Activated T-cell treated with anti-CD3 and anti-CD28 coated beads for 4 hours (primary cell): ENCODE data around the gene GRIK4.
"Not testable (repeated sequence)": the region's sequence is repeated elsewhere in the genome, so short reads cannot be mapped to it uniquely, and the experiment has no call there.

Experiments used
- DNase-seq: peaks from one replicate; pipeline ENCODE4 v3.0.0-alpha.2; 2020

GRIK4 gene

DNA sequence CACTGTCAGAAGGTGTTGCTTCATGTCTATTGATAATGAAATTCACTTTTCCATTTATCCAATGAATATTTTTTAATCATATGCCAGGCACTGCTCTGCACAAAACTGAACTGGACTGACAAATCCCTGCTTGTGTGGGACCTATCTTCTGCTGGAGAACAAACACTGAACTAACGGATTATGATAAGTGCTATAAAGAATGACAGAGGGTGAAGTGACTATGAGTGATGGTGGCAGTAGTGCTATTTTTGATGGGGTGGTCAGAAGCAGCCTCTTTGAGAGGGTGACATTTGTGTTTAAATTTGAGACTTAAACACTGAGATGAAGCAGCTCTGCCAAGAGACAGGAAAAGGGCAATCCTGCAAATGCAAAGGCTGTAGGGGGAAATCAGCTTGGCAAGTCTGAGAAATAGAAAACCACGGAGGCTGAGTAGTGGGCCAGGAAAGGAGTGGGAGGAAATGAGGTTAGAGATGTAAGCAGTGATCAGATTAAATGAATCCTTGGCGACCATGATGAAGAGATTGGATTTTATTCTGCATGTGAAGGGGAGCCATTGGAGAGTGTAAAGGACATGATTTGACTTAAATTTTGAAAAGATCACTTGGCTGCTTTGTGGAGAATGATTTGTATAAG lies 518.4 kb downstream of the GRIK4 start:
- no peak for DNase-seq

DNA sequence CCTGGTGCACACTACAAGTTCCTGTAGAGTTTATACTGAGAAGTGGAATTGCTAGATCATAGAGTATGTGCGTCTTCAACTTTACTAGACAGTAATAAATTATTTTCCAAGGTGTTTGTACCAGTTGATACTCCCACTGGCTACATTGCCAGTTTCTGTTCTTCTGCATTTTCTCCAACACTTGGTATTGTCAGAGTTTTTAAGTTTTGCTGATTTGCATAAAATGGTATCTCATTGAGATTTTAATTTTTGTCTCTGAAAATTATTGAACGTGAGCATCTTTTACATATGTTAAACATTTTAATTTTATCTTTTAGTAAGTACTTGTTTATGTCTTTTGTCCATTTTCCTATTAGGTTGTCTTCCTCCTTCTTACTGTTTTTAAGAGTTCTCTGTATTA lies 519.6 kb downstream of the GRIK4 start:
- DNase-seq, result no peak

DNA sequence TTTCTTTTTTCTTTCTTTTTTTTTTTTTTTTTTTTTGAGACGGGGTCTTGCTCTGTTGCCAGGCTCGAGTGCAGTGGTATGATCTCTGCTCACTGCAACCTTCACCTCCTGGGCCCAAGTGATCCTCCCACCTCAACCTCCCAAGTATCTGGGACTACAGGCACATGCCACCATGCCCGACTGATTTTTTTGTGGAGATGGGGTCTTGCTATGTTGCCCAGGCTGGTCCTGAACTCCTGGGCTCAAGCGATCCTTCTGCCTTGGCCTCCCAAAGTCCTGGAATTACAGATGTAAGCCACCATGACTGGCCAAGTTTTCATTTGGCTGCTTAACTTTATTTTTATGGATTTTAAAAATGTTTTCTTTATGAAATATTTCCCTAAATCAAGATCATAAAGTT lies 520.1 kb downstream of the GRIK4 start:
- not testable (repeated sequence) for DNase-seq

DNA sequence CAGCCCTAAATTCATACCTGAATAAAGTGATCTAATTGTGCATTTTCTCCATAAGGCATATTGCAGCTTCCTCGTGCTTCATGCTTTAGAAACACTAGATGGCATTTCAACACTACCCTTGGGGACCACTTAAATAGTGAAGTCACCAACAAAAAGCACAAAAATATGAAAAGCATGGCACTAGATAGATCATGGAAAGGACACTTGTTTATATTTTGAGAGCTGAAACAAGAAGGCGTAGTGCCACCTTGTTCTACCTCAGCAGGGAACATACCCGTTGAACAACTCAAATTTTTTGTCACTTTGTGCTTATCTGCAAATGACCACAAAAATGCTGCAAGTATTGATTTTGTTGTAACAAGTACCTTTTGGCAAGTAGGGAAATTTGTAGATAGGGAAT lies 521.0 kb downstream of the GRIK4 start:
- DNase-seq, result no peak

- no peak for DNase-seq
These were observed 522.1 kb downstream of the GRIK4 start for GRCh38 chr11:121033635-121034034.

GRCh38 chr11:121035169-121035755 lies 523.7 kb downstream of the GRIK4 start:
- no peak for DNase-seq

GRCh38 chr11:121035780-121036179 lies 524.2 kb downstream of the GRIK4 start:
- no peak for DNase-seq

GRCh38 chr11:121037016-121037415 lies 525.5 kb downstream of the GRIK4 start:
- DNase-seq, result no peak
